Measurements from ENCODE around the gene SLC25A51. TPM values are rescaled to one million over a fixed set of nuclear protein-coding genes. Genes with fewer than 3 reads are reported as not detected.
A peak's percentile ranks its signal among the peaks of the same experiment; 100 is the strongest.

Gene SLC25A51
- total RNA-seq, 4 donors from 2014 or later, result 14.7 to 66.1 (median 44.4) TPM

DNA sequence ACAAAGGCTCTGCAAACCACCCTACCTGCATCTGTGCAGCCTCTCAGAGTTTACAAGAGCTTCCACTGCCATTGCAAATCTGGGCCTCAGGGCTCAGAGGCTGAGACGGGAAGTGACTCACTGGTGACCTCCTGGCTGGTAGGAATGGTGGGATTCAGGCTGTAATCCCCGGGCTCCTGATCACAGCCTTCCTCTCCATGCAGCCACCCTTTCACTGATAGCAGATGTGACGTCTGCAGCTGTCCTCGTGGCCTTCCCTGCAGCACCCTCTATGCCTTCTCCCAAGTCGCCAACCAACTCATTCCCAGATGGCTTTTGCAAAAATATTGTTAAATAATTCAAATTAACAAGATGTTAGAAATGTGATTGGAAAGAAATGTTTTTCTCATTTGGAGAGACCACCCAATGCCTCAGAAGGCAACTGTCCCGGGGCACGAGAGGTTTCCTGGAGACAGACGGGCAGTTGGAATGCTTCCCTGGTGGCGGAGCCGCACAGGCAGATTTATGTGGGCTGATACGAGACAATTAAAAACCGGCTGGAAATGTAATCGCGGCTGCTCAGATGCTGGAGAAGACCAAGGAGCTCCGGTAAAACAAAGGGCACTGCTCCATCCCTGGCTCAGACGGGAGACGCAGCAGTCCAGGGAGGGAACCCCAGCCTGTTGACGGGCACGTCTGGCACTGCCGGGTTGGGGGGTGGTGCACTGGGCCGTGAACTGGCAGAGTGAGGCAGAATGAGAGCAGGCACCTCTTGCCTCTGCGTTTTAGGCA is 34.4 kb upstream of the SLC25A51 start:
- Histone ChIP-seq H3K9me3 (no peaks in the 10 kb centered on the region), H3K27me3 (no peaks in the 10 kb centered on the region), H3K4me3 (no peak overlapping the region), H3K27ac (peak overlapping the region; percentile 26 to 60), H3K36me3 (no peaks in the 10 kb centered on the region), H3K4me1 (peaks cover 9 to 14% of the 10 kb centered on the region in 2 donors)
- intact Hi-C loops (cut with DNase I; ENCODE audit: low total_unique reads), result no loop called here
- peak in 1 of 2 donors; percentile 40 for DNase-seq
- TF ChIP-seq, protein P1, sequence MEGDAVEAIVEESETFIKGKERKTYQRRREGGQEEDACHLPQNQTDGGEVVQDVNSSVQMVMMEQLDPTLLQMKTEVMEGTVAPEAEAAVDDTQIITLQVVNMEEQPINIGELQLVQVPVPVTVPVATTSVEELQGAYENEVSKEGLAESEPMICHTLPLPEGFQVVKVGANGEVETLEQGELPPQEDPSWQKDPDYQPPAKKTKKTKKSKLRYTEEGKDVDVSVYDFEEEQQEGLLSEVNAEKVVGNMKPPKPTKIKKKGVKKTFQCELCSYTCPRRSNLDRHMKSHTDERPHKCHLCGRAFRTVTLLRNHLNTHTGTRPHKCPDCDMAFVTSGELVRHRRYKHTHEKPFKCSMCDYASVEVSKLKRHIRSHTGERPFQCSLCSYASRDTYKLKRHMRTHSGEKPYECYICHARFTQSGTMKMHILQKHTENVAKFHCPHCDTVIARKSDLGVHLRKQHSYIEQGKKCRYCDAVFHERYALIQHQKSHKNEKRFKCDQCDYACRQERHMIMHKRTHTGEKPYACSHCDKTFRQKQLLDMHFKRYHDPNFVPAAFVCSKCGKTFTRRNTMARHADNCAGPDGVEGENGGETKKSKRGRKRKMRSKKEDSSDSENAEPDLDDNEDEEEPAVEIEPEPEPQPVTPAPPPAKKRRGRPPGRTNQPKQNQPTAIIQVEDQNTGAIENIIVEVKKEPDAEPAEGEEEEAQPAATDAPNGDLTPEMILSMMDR (IDR thresholded peaks at IDR 0.05), result no peak
- no peak for TF ChIP-seq POLR2A (IDR thresholded peaks at IDR 0.05)

DNA sequence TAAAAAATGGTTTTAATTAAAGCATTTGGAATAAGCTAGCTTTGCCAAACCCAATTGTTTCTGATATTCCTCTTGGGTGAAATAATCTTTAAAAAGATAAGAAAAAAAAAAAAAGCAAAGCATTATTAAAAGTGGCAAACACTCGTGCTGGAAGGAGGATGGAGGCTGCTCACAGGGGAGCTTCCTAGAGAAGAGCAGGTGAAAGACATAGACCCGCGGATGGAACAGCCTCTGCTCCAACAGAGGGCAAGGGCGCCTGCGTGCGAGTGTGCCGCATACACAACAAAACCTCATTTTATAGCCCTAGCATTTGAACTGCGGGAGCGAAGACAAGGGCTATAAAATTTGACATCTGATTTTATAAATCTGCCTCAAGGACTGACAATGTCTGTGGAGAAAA is 33.4 kb upstream of the SLC25A51 start:
- no peaks in the 10 kb centered on the region for H3K36me3 ChIP-seq
- H3K27me3 ChIP-seq, result no peaks in the 10 kb centered on the region
- H3K4me1 ChIP-seq, result peaks cover 9 to 10% of the 10 kb centered on the region in 2 donors
- no peaks in the 10 kb centered on the region for H3K9me3 ChIP-seq
- no peak overlapping the region for H3K4me3 ChIP-seq
- TF ChIP-seq POLR2A (IDR thresholded peaks at IDR 0.05), result no peak
- TF ChIP-seq, protein P1 (IDR thresholded peaks at IDR 0.05), result no peak
- intact Hi-C loops (cut with DNase I; ENCODE audit: low total_unique reads), result no loop called here
- peak overlapping the region in 1 of 2 donors; percentile 60 for H3K27ac ChIP-seq
- DNase-seq, result no peak

DNA sequence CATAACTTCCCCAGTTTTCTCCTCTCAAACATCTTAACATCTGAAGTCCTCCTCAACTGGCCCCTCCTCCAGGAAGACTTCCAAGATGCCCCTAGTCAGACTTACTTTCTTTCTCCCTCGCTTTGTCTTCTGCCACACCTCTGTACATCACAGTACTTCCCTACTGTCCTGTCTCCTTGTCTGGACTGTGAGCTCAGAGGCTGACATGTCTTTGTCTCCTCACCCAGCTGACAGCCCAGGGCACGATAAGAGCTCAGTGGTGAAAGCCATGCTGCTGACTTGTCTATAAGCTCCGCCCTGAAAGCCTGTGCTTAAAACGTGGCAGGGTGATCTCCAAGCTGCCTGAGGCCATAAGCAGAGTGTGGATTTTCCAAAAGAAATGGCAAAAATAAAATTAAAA is 33.0 kb upstream of the SLC25A51 start:
- H3K36me3 ChIP-seq, result no peaks in the 10 kb centered on the region
- H3K27ac ChIP-seq, result no peak overlapping the region
- no peaks in the 10 kb centered on the region for H3K27me3 ChIP-seq
- no peak overlapping the region for H3K4me3 ChIP-seq
- intact Hi-C loops (cut with DNase I; ENCODE audit: low total_unique reads), result no loop called here
- DNase-seq, result no peak
- H3K9me3 ChIP-seq, result no peaks in the 10 kb centered on the region
- H3K4me1 ChIP-seq, result peaks cover 9 to 10% of the 10 kb centered on the region in 2 donors
- no peak for TF ChIP-seq POLR2A (IDR thresholded peaks at IDR 0.05)
- TF ChIP-seq, protein P1 (IDR thresholded peaks at IDR 0.05), result no peak

DNA sequence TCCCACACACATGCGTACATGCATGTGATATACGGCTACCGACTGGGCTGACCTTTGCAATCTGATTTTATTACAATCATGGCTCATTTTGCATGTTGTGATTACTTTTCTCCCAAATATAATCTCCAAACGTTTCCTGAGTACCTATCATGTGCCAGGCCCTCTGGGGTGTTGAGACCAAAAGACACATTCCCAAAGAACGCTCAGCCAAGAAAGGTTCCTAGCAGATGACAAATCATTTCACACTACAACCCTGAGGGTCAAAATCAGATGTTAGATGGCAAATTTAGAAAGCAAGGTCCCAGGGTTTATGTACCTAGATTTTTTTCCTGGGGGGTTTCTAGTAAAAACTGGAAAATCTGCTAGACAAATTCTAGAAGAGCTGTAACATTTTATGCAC is 32.4 kb upstream of the SLC25A51 start:
- H3K4me3 ChIP-seq, result no peak overlapping the region
- H3K4me1 ChIP-seq, result peaks cover 9 to 10% of the 10 kb centered on the region in 2 donors
- no peak for DNase-seq

DNA sequence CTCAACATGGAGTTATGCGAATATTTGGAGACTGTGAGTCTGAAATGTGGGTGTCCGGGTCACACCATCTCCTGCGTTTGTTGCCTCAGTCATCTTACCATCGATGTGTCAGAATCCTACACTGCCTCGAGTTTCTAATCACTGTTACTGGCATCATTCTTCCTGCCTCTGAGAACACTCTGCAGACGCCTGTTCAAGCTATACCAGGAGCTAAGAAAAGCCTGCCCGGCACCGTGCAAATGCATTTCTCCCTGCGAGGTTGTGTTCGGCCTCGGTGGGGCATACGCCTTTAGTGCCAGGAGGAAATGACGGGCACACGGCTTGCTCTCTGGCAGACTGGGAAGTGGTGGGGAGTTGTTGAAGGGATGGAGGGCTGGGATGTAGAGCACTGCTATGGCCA is 31.2 kb upstream of the SLC25A51 start:
- H3K27me3 ChIP-seq, result no peaks in the 10 kb centered on the region
- no peak overlapping the region for H3K4me3 ChIP-seq
- intact Hi-C loops (cut with DNase I; ENCODE audit: low total_unique reads), result no loop called here
- H3K9me3 ChIP-seq, result no peaks in the 10 kb centered on the region
- no peaks in the 10 kb centered on the region for H3K36me3 ChIP-seq
- H3K4me1 ChIP-seq, result peaks cover 9 to 10% of the 10 kb centered on the region in 2 donors
- no peak for TF ChIP-seq POLR2A (IDR thresholded peaks at IDR 0.05)
- TF ChIP-seq, protein P1 (IDR thresholded peaks at IDR 0.05), result no peak
- no peak for DNase-seq
- no peak overlapping the region for H3K27ac ChIP-seq

More for the DNA sequence above, 32.4 kb upstream of the SLC25A51 start:
- TF ChIP-seq, protein P1 (IDR thresholded peaks at IDR 0.05), result no peak
- no peak for TF ChIP-seq POLR2A (IDR thresholded peaks at IDR 0.05)
- Histone ChIP-seq H3K36me3 (no peaks in the 10 kb centered on the region), H3K27me3 (no peaks in the 10 kb centered on the region), H3K9me3 (no peaks in the 10 kb centered on the region), H3K27ac (no peak overlapping the region)
- intact Hi-C loops (cut with DNase I; ENCODE audit: low total_unique reads), result no loop called here
